ENCODE measurements around the gene LEMD2. TPM values are rescaled to one million over a fixed set of nuclear protein-coding genes. Genes with fewer than 3 reads are reported as not detected.

The LEMD2 gene
- total RNA-seq, 4 donors from 2014 or later = 44.3 to 99.2 (median 55.6) TPM

GRCh38 chr6:33772082-33772830, 16.7 kb downstream of the LEMD2 start:
- WGBS = 75% methylated on average over 12 of the region's 24 CpGs

GRCh38 chr6:33771146-33772081, 17.5 kb downstream of the LEMD2 start:
- peak in 1 of 2 donors; percentile 78 for DNase-seq (ENCODE audit: low spot score in 2 of 2)
- Histone ChIP-seq H3K27me3 (no peaks in the 10 kb centered on the region), H3K36me3 (peaks cover 45% of the 10 kb centered on the region), H3K4me3 (peak overlapping the region; percentile 28), H3K27ac (peak overlapping the region; percentile 78), H3K9me3 (no peaks in the 10 kb centered on the region), H3K4me1 (peaks cover 47% of the 10 kb centered on the region)
- 6% methylated on average over 15 of the region's 47 CpGs for WGBS
- TF ChIP-seq CTCF (IDR thresholded peaks at IDR 0.05) (peak; percentile 69 to 96), POLR2AphosphoS5 (IDR thresholded peaks at IDR 0.05) (no peak)

More at GRCh38 chr6:33772082-33772830, 16.7 kb downstream of the LEMD2 start:
- Histone ChIP-seq H3K9me3 (no peaks in the 10 kb centered on the region), H3K36me3 (peaks cover 53% of the 10 kb centered on the region), H3K4me1 (peaks cover 47% of the 10 kb centered on the region), H3K4me3 (peak overlapping the region; percentile 28), H3K27me3 (no peaks in the 10 kb centered on the region), H3K27ac (peak overlapping the region; percentile 78)
- TF ChIP-seq POLR2AphosphoS5 (IDR thresholded peaks at IDR 0.05) (no peak), POLR2A (IDR thresholded peaks at IDR 0.05) (no peak), EP300 (IDR thresholded peaks at IDR 0.05) (no peak), CTCF (IDR thresholded peaks at IDR 0.05) (no peak)
- DNase-seq (ENCODE audit: low spot score in 2 of 2) = no peak

GRCh38 chr6:33770833-33771145, 18.1 kb downstream of the LEMD2 start:
- Histone ChIP-seq H3K9me3 (no peaks in the 10 kb centered on the region), H3K27me3 (no peaks in the 10 kb centered on the region), H3K4me3 (no peak overlapping the region), H3K36me3 (peaks cover 39% of the 10 kb centered on the region), H3K27ac (peak overlapping the region; percentile 78), H3K4me1 (peaks cover 47% of the 10 kb centered on the region)
- WGBS = 28% methylated on average over 3 of the region's 3 CpGs
- TF ChIP-seq POLR2A (IDR thresholded peaks at IDR 0.05) (no peak), CTCF (IDR thresholded peaks at IDR 0.05) (no peak), POLR2AphosphoS5 (IDR thresholded peaks at IDR 0.05) (no peak), EP300 (IDR thresholded peaks at IDR 0.05) (no peak)
- DNase-seq (ENCODE audit: low spot score in 2 of 2) = no peak

GRCh38 chr6:33770124-33770832, 18.7 kb downstream of the LEMD2 start:
- H3K4me3 ChIP-seq = no peak overlapping the region
- 31% methylated on average over 14 of the region's 14 CpGs for WGBS
- TF ChIP-seq POLR2A (IDR thresholded peaks at IDR 0.05) (no peak), EP300 (IDR thresholded peaks at IDR 0.05) (no peak), CTCF (IDR thresholded peaks at IDR 0.05) (no peak)
- H3K9me3 ChIP-seq = no peaks in the 10 kb centered on the region
- H3K36me3 ChIP-seq = peaks cover 33% of the 10 kb centered on the region
- no peak for DNase-seq (ENCODE audit: low spot score in 2 of 2)
- peaks cover 47% of the 10 kb centered on the region for H3K4me1 ChIP-seq
- H3K27ac ChIP-seq = peak overlapping the region; percentile 78
- H3K27me3 ChIP-seq = no peaks in the 10 kb centered on the region

All from suprapubic skin (tissue), 4 donors.